ENCODE measurements around the gene FLAD1. TPM values are rescaled to one million over a fixed set of nuclear protein-coding genes. Genes with fewer than 3 reads are reported as not detected.
A peak's percentile ranks its signal among the peaks of the same experiment; 100 is the strongest.

FLAD1 gene
- total and polyA plus RNA-seq, 12 donors: 21.6 to 65.5 (median 30.8) TPM

GRCh38 chr1:155004352-155005075 lies 21.4 kb downstream of the FLAD1 start:
- 18 to 25% (median 20%) methylated on average over 5 of the region's 5 CpGs for WGBS, 4 donors
- DNase-seq: peak in 2 of 7 donors; percentile 32 to 37

DNA sequence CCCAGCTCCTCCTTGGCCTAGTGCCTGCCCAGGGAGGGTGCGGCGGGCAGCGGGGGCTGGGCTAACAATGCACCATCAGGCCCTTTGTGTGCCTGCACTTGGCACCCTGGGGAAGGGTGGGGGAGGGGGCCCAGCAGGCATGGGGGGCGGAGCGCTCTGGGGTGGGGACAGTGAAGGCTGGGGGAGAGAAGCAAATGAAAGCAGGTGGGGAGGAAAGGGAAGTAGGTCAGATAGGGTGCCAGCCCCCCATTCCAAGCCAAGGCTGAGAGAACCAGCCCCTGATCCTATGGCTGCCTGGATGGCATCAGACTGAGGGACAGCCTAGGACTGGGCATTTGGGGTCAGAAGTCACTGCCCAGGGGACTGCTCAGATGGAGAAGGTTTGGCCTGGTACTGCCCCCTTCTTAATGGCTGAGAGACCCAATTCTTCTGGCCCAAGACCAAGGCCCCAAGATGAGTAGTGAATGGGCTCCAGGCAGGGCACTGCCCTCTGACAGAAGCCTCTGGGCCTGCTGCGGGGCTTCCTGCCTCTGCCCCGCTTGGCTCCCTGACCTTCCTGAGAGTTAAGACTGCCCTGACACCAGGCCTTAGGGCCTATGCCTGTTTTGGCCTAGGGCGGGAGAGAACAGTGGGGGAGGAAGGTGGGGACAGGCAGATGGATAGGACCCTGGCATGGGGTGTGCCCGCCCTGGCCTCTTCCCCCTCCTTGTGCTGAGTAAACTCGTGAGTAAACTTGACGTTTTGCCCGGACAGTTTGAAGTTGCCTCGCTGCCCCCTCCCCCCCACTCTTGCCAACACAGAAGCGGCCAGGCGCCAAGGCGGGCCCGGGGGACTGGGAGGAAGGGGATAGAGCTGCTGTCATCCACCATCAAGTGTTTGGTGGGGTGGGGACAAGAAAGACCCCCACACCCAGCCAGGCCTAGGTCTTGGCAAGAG lies 22.2 kb downstream of the FLAD1 start:
- Histone ChIP-seq H3K36me3 (replicated peaks in 1 of 2) (no peaks in the 10 kb centered on the region), H3K27me3 (no peaks in the 10 kb centered on the region), H3K4me1 (replicated peaks in 1 of 2) (peaks cover 46 to 52% of the 10 kb centered on the region in 2 donors), H3K9me3 (replicated peaks in 1 of 3) (no peaks in the 10 kb centered on the region), H3K27ac (peak overlapping the region; percentile 80 to 99 (median 96)), H3K4me3 (peak overlapping the region in 2 of 4 donors; percentile 64 to 73)
- intact Hi-C loops (cut with DNase I): no loop called here
- 23 to 30% (median 28%) methylated on average over 9 to 17 of the region's 17 CpGs for WGBS, 4 donors
- peak; percentile 89 to 95 (median 93) for DNase-seq
- no peak for TF ChIP-seq CTCF (IDR thresholded peaks at IDR 0.05)
- peak; percentile 19 to 80 for TF ChIP-seq POLR2A (IDR thresholded peaks at IDR 0.05)

More at GRCh38 chr1:155004352-155005075, 21.4 kb downstream of the FLAD1 start:
- H3K36me3 ChIP-seq (replicated peaks in 1 of 2): no peaks in the 10 kb centered on the region
- intact Hi-C loops (cut with DNase I): loop anchor here in 1 of 2 donors (5.0 kb wide), 1 partner anchor 37 kb away; no protein-coding TSS in a partner anchor
- H3K27me3 ChIP-seq: no peaks in the 10 kb centered on the region
- no peaks in the 10 kb centered on the region for H3K9me3 ChIP-seq (replicated peaks in 1 of 3)
- peaks cover 54 to 57% of the 10 kb centered on the region in 2 donors for H3K4me1 ChIP-seq (replicated peaks in 1 of 2)
- TF ChIP-seq POLR2A (IDR thresholded peaks at IDR 0.05) (no peak), CTCF (IDR thresholded peaks at IDR 0.05) (no peak)
- peak overlapping the region in 3 of 4 donors; percentile 64 to 87 (median 73) for H3K4me3 ChIP-seq
- H3K27ac ChIP-seq: peak overlapping the region; percentile 80 to 99 (median 96)

DNA sequence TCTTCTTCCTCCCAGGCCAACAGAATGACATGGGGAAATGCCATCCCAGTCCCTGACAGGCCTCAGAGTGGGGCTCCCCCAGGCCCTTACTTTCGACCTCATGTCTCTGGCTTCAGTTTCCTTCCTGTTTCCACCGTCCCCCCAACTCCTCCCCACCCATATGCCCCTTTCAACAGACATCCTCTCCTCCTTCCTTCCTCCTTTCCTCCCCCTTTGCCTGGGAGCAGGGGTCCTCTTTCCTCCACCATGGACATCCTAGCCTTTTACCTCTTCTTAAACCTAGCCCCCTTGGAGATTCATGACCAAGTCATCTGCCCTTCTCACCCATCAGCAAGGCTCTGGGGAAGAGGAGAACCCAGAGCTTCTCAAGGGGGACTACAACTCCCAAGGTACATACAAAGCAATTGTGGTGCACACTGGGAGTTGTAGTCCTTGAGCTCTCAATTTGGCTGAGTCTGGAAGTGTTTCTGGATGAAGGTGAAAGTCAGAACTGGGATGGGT lies 23.5 kb downstream of the FLAD1 start:
- Histone ChIP-seq H3K4me1 (replicated peaks in 1 of 2) (peaks cover 59 to 65% of the 10 kb centered on the region in 2 donors), H3K36me3 (replicated peaks in 1 of 2) (no peaks in the 10 kb centered on the region), H3K27me3 (no peaks in the 10 kb centered on the region), H3K9me3 (replicated peaks in 1 of 3) (no peaks in the 10 kb centered on the region), H3K27ac (peak overlapping the region in 4 of 5 donors; percentile 87 to 99 (median 96)), H3K4me3 (peak overlapping the region in 1 of 4 donors; percentile 41)
- WGBS, 4 donors: 34 to 63% (median 43%) methylated on average over 2 of the region's 2 CpGs
- DNase-seq: peak in 3 of 7 donors; percentile 15 to 61 (median 34)
- intact Hi-C loops (cut with DNase I): no loop called here
- no peak for TF ChIP-seq POLR2A (IDR thresholded peaks at IDR 0.05)
- no peak for TF ChIP-seq CTCF (IDR thresholded peaks at IDR 0.05)

Measured in adrenal gland (tissue), 12 donors.